ENCODE measurements around the gene EIF4G3. TPM values are rescaled to one million over a fixed set of nuclear protein-coding genes. Genes with fewer than 3 reads are reported as not detected.

Gene EIF4G3
- total and polyA plus RNA-seq, 9 of the 15 experiments (the other 6 are each of a cell fraction or from before 2014, with no cell fraction given): 6.7 to 40.5 (median 32.1) TPM

GRCh38 chr1:21059021-21059420, 117.7 kb downstream of the EIF4G3 start:
- no peak for ATAC-seq
- no peak overlapping the region for H2AFZ ChIP-seq (ENCODE audit: low read depth, low read length)
- in situ Hi-C loops (cut with MboI): no loop called here
- DNase-seq (ENCODE audit: extremely low read depth in 1 of 4, low spot score in 3 of 4): no peak
- no peaks in the 10 kb centered on the region for H3K27me3 ChIP-seq (ENCODE audit: control insufficient read depth in 2 of 2, insufficient read depth in 2 of 2, low read length in 2 of 2)
- no peaks in the 10 kb centered on the region for H3K9me1 ChIP-seq (ENCODE audit: control insufficient read depth, insufficient read depth, low read length)
- no peak overlapping the region for H3K9ac ChIP-seq (ENCODE audit: insufficient read depth in 1 of 2, low read depth in 2 of 2, low read length in 2 of 2)
- H4K20me1 ChIP-seq (replicated peaks; ENCODE audit: control insufficient read depth, insufficient read depth, low read length): no peaks in the 10 kb centered on the region
- TF ChIP-seq RUNX1 (IDR thresholded peaks at IDR 0.05; ENCODE audit: low read depth): no peak
- CTCF ChIA-PET (ENCODE audit: low intra/inter-chr PET ratio): interaction anchor here (2.8 kb wide), 1 partner anchor 136 kb away, joined by 9 read pairs; no protein-coding TSS in a partner anchor
- H3K4me3 ChIP-seq: no peak overlapping the region
- H3K4me1 ChIP-seq (replicated peaks in 1 of 2; ENCODE audit: control insufficient read depth in 2 of 2, insufficient read depth in 2 of 2, low read length in 2 of 2): peaks cover 7% of the 10 kb centered on the region in 2 experiments
- intact Hi-C loops (cut with micrococcal nuclease): no loop called here
- no peaks in the 10 kb centered on the region for H3K9me3 ChIP-seq (replicated peaks; ENCODE audit: control insufficient read depth, insufficient read depth, low read depth, low read length)
- BruUV-seq (replicated peaks): no TSS peak
- FAIRE-seq: peak; percentile 42
- POLR2A ChIA-PET: interaction anchor here (1.0 to 2.6 kb wide), 3 partner anchors 10 to 22 kb away, joined by 3 to 8 read pairs (median 5); no protein-coding TSS in a partner anchor
- no peaks in the 10 kb centered on the region for H3K79me2 ChIP-seq (ENCODE audit: control insufficient read depth, insufficient read depth, low read length)
- no peaks in the 10 kb centered on the region for H3K36me3 ChIP-seq (ENCODE audit: control insufficient read depth, insufficient read depth, low read length)
- H3K27ac ChIP-seq (ENCODE audit: extremely low read depth, low read depth, low read length): no peak overlapping the region
- no peak overlapping the region for H3K4me2 ChIP-seq (ENCODE audit: insufficient read depth, low read length)

GRCh38 chr1:21058035-21058793, 118.5 kb downstream of the EIF4G3 start:
- H3K4me3 ChIP-seq: no peak overlapping the region
- H3K9ac ChIP-seq (ENCODE audit: insufficient read depth in 1 of 2, low read depth in 2 of 2, low read length in 2 of 2): no peak overlapping the region
- H3K79me2 ChIP-seq (ENCODE audit: control insufficient read depth, insufficient read depth, low read length): no peaks in the 10 kb centered on the region
- H3K9me3 ChIP-seq (replicated peaks; ENCODE audit: control insufficient read depth, insufficient read depth, low read depth, low read length): no peaks in the 10 kb centered on the region
- DNase-seq (ENCODE audit: extremely low read depth in 1 of 4, low spot score in 3 of 4) (peak in 3 of 4 experiments; percentile 20 to 58 (median 29)), ATAC-seq (peak; percentile 82), FAIRE-seq (peak; percentile 85)
- WGBS (ENCODE audit: insufficient coverage, low coverage, missing lambda C conversion rate): 14% methylated on average over 2 of the region's 3 CpGs
- CTCF ChIA-PET (ENCODE audit: low intra/inter-chr PET ratio): interaction anchor here (2.8 kb wide), 1 partner anchor 137 kb away, joined by 9 read pairs; no protein-coding TSS in a partner anchor
- H3K4me1 ChIP-seq (replicated peaks in 1 of 2; ENCODE audit: control insufficient read depth in 2 of 2, insufficient read depth in 2 of 2, low read length in 2 of 2): peaks cover 7% of the 10 kb centered on the region in 2 experiments
- POLR2A ChIA-PET: interaction anchor here (0.6 to 2.6 kb wide), 6 partner anchors 9 to 215 kb away, joined by 3 to 8 read pairs (median 4); no protein-coding TSS in a partner anchor
- no peaks in the 10 kb centered on the region for H3K27me3 ChIP-seq (ENCODE audit: control insufficient read depth in 2 of 2, insufficient read depth in 2 of 2, low read length in 2 of 2)
- in situ Hi-C loops (cut with MboI): no loop called here
- no TSS peak for BruUV-seq (replicated peaks)
- H4K20me1 ChIP-seq (replicated peaks; ENCODE audit: control insufficient read depth, insufficient read depth, low read length): no peaks in the 10 kb centered on the region
- H3K9me1 ChIP-seq (ENCODE audit: control insufficient read depth, insufficient read depth, low read length): no peaks in the 10 kb centered on the region
- H3K27ac ChIP-seq (ENCODE audit: extremely low read depth, low read depth, low read length): no peak overlapping the region
- no peak overlapping the region; the same call in 1 of the 2 replicates for H3K4me2 ChIP-seq (ENCODE audit: insufficient read depth, low read length)
- intact Hi-C loops (cut with micrococcal nuclease): no loop called here
- no peaks in the 10 kb centered on the region for H3K36me3 ChIP-seq (ENCODE audit: control insufficient read depth, insufficient read depth, low read length)
- no peak overlapping the region for H2AFZ ChIP-seq (ENCODE audit: low read depth, low read length)
- TF ChIP-seq ZC3H8 (IDR thresholded peaks at IDR 0.05) (no peak), CCNT2 (IDR thresholded peaks at IDR 0.05; ENCODE audit: borderline replicate concordance, extremely low read depth, insufficient read length, low read depth, low read length) (peak; percentile 32), SMARCB1 (IDR thresholded peaks at IDR 0.05; ENCODE audit: insufficient read length, low read depth) (peak; percentile 67), ZNF444 (CRISPR knock-in tag; IDR thresholded peaks at IDR 0.05) (no peak), PRMT5 (CRISPR knock-in tag; IDR thresholded peaks at IDR 0.05) (no peak), STAT6 (CRISPR knock-in tag; IDR thresholded peaks at IDR 0.05) (no peak), ZNF274 (IDR thresholded peaks at IDR 0.05; ENCODE audit: borderline replicate concordance, low read depth, low read length) (no peak), HDAC2 (IDR thresholded peaks at IDR 0.05) (peak; percentile 60; the same call in 1 of the 2 replicates), CBX1 (IDR thresholded peaks at IDR 0.05; ENCODE audit: low read depth) (no peak), KAT8 (IDR thresholded peaks at IDR 0.05; ENCODE audit: low read depth) (no peak), POLR3A (IDR thresholded peaks at IDR 0.05; ENCODE audit: borderline replicate concordance, extremely low read depth, insufficient read depth, insufficient read length) (no peak), ZNF224 (CRISPR knock-in tag; IDR thresholded peaks at IDR 0.05) (no peak)

All from K562 (cell line).